ENCODE measurements around the gene PTTG1. TPM values are rescaled to one million over a fixed set of nuclear protein-coding genes. Genes with fewer than 3 reads are reported as not detected.

Gene PTTG1
- total and polyA plus RNA-seq, 12 donors, result 2.2 to 56.3 (median 6.0) TPM

GRCh38 chr5:160478163-160478562, 56.5 kb downstream of the PTTG1 start:
- no peaks in the 10 kb centered on the region for H3K4me1 ChIP-seq (replicated peaks in 1 of 2)
- no peaks in the 10 kb centered on the region for H3K27me3 ChIP-seq
- no peak for TF ChIP-seq CTCF (IDR thresholded peaks at IDR 0.05)
- no peak for TF ChIP-seq POLR2A (IDR thresholded peaks at IDR 0.05)
- no peaks in the 10 kb centered on the region for H3K36me3 ChIP-seq (replicated peaks in 1 of 2)
- intact Hi-C loops (cut with DNase I), result no loop called here
- H3K4me3 ChIP-seq, result no peak overlapping the region
- WGBS, 4 donors, result 44 to 67% (median 61%) methylated on average over 2 of the region's 2 CpGs
- H3K27ac ChIP-seq, result no peak overlapping the region
- H3K9me3 ChIP-seq (replicated peaks in 1 of 3), result no peaks in the 10 kb centered on the region
- DNase-seq, result no peak

Small RNAs within 50 kb of the gene (microRNA-seq; reads per million reads assigned to microRNA genes)
- gene MIR3142, result 0 reads per million in 3 donors

Small RNAs within 50 kb of the gene (small RNA-seq; reads per million reads assigned to genes)
- gene MIR3142, result 0 reads per million in 2 donors

Other genes with a start within 250 kb of the PTTG1 start
- gene FABP6, start 192.3 kb upstream of the PTTG1 start, total RNA-seq, result 10 to 100 TPM in 2 of 9 donors, 1 to 10 TPM in 5, under 1 TPM in 1, not detected in 1; 0.39 to 12.8 (median 8.4) TPM
- 10 to 100 TPM; 12.6 to 29.4 (median 17.4) TPM for gene FABP6, start 192.3 kb upstream of the PTTG1 start, polyA plus RNA-seq
- 10 to 100 TPM in 1 of 9 donors, 1 to 10 TPM in 8; 1.2 to 10.6 (median 5.1) TPM for gene CCNJL, start 109.3 kb upstream of the PTTG1 start, total RNA-seq
- 1 to 10 TPM; 1.7 to 3.3 (median 2.0) TPM for gene CCNJL, start 109.3 kb upstream of the PTTG1 start, polyA plus RNA-seq
- gene C1QTNF2, start 51.2 kb upstream of the PTTG1 start, total RNA-seq, result 1 to 10 TPM in 2 of 9 donors, under 1 TPM in 6, not detected in 1; 0.11 to 2.1 (median 0.53) TPM
- 1 to 10 TPM in 2 of 3 donors, under 1 TPM in 1; 0.24 to 1.2 (median 1.0) TPM for gene C1QTNF2, start 51.2 kb upstream of the PTTG1 start, polyA plus RNA-seq
- gene FAM200C, start 21.8 kb upstream of the PTTG1 start, total RNA-seq, result 1 to 10 TPM in 8 of 9 donors, under 1 TPM in 1; 0.42 to 9.0 (median 5.1) TPM
- gene FAM200C, start 21.8 kb upstream of the PTTG1 start, polyA plus RNA-seq, result 1 to 10 TPM; 3.2 to 6.8 (median 6.2) TPM
- 100 to 1,000 TPM in 1 of 9 donors, 10 to 100 TPM in 8; 34.6 to 138 (median 46.2) TPM for gene SLU7, start 2.8 kb upstream of the PTTG1 start, total RNA-seq
- 10 to 100 TPM; 27.1 to 50.2 (median 49.1) TPM for gene SLU7, start 2.8 kb upstream of the PTTG1 start, polyA plus RNA-seq